Thyroid gland (tissue), 4 donors: ENCODE results near the gene MAP6D1.

ENCODE experiments used
- CTCF ChIP-seq, 6 experiments: fragments of 200-600 bp in 3 of 6; fragments of 450-650 bp in 3 of 6; sonication (generic) in 3 of 6; IDR thresholded peaks; one replicate each; pipeline ENCODE4 v1.5.1; 2016 to 2019; ENCODE audit warnings: antibody characterized with exemption in 6 of 6, mild to moderate bottlenecking in 2 of 6, inconsistent platforms in 1 of 6, moderate library complexity in 1 of 6
- POLR2A ChIP-seq, 2 donors: fragments of 450-650 bp; IDR thresholded peaks; one replicate each; pipeline ENCODE4 v1.6.1; 2017; ENCODE audit warnings: antibody characterized with exemption in 2 of 2, mild to moderate bottlenecking in 2 of 2, moderate library complexity in 1 of 2

GRCh38 chr3:183854318-183855035 lies 29.1 kb upstream of the MAP6D1 start:
- TF ChIP-seq POLR2A (IDR thresholded peaks at IDR 0.05) (no peak), CTCF (IDR thresholded peaks at IDR 0.05) (no peak)
